Stomach (tissue), 9 donors: ENCODE data around the gene ZDHHC8. TPM values are rescaled to one million over a fixed set of nuclear protein-coding genes. Genes with fewer than 3 reads are reported as not detected.

Experiments
- DNase-seq, 2 donors: peaks; one replicate each; pipeline versions ENCODE4 v3.0.0 to v3.0.0-alpha.2; 2013 to 2019
- H3K27ac ChIP-seq, 5 donors: fragments of 200-600 bp in 4 of 5; sonication (generic) in 4 of 5; one replicate each; pipeline ENCODE4 v1.5.1; 2013 to 2019; ENCODE audit warnings: mild to moderate bottlenecking in 1 of 5, moderate library complexity in 1 of 5
- H3K27me3 ChIP-seq, 3 donors: fragments of 200-600 bp; sonication (generic); one replicate each; pipeline ENCODE4 v1.5.1; 2017 to 2019; ENCODE audit warnings: mixed run types in 1 of 3
- H3K36me3 ChIP-seq, 4 donors: fragments of 200-600 bp; sonication (generic); 1 replicate in 3 of 4; 2 replicates in 1 of 4; pipeline ENCODE4 v1.5.1; 2016 to 2019
- H3K4me1 ChIP-seq, 4 donors: fragments of 200-600 bp; sonication (generic); one replicate each; pipeline ENCODE4 v1.5.1; 2016 to 2019
- H3K4me3 ChIP-seq, 4 donors: fragments of 200-600 bp; sonication (generic) in 3 of 4; one replicate each; pipeline ENCODE4 v1.5.1; 2016 to 2019; ENCODE audit warnings: mild to moderate bottlenecking in 1 of 4
- H3K9me3 ChIP-seq, 4 donors: fragments of 200-600 bp; sonication (generic); one replicate each; pipeline ENCODE4 v1.5.1; 2016 to 2019
- CTCF ChIP-seq, 7 experiments: fragments of 450-650 bp in 4 of 7; fragments of 200-600 bp in 3 of 7; sonication (generic) in 3 of 7; IDR thresholded peaks; one replicate each; pipeline ENCODE4 v1.5.1; 2016 to 2019; ENCODE audit warnings: antibody characterized with exemption in 7 of 7, control low read depth in 2 of 7, mild to moderate bottlenecking in 1 of 7
- EP300 ChIP-seq: sonication (generic); formaldehyde crosslinking; IDR thresholded peaks from one replicate; pipeline ENCODE4 v1.6.1; 2017; ENCODE audit warnings: antibody characterized with exemption
- POLR2A ChIP-seq, 4 donors: fragments of 450-650 bp; IDR thresholded peaks; one replicate each; pipeline ENCODE4 v1.6.1; 2016; ENCODE audit warnings: antibody characterized with exemption in 4 of 4, control low read depth in 2 of 4, mild to moderate bottlenecking in 1 of 4, moderate library complexity in 1 of 4
- POLR2AphosphoS5 ChIP-seq, 3 donors: sonication (generic); formaldehyde crosslinking; IDR thresholded peaks; one replicate each; pipeline ENCODE4 v1.6.1; 2016; ENCODE audit warnings: antibody characterized with exemption in 3 of 3
- WGBS, 5 donors: extraction: QIAGEN DNeasy Blood & Tissue Kit in 3 of 5; methylation state at CpG; one replicate each; pipeline versions ENCODE4 v1.1.5 to v1.1.7; 2013 to 2018; 5-methylcytosine and 5-hydroxymethylcytosine counted together
- intact Hi-C: fragments of 100-400 bp; cut with DNase I; formaldehyde crosslinking; loops from one replicate; pipeline ENCODE4 v1.15.1; 2023; ENCODE audit warnings: low total_unique reads
- polyA plus RNA-seq, 3 donors: library from polyadenylated mRNA; stranded (reverse); fragments of 200-250 nt; gene quantifications; one replicate each; pipeline ENCODE4 v1.2.3, GENCODE V29; 2013
- total RNA-seq, 5 donors: library from RNA; depleted of rRNA; stranded (reverse); fragments of >200 nt; gene quantifications; one replicate each; pipeline versions ENCODE4 v1.1.0 to v1.2.3, GENCODE V29; 2014 to 2016
- donor health status: healthy with polysubstance abuse.
- donor health status: Bipolar disorder and iron deficiency.
- donor health status: healthy.

The ZDHHC8 gene
- total and polyA plus RNA-seq, 8 donors = 3.2 to 228 (median 18.7) TPM

GRCh38 chr22:20106849-20107237 lies 24.8 kb upstream of the ZDHHC8 start:
- Histone ChIP-seq H3K4me1 (peaks cover 0 to 7% (median 2%) of the 10 kb centered on the region in 4 donors), H3K27ac (no peak overlapping the region), H3K36me3 (peaks cover 73 to 100% (median 98%) of the 10 kb centered on the region in 4 donors), H3K27me3 (no peaks in the 10 kb centered on the region), H3K4me3 (no peak overlapping the region), H3K9me3 (no peaks in the 10 kb centered on the region)
- DNase-seq = no peak
- intact Hi-C loops = no loop called here
- TF ChIP-seq POLR2A (IDR thresholded peaks at IDR 0.05) = no peak
- TF ChIP-seq EP300 = no peak
- WGBS, 5 donors = 90 to 100% (median 94%) methylated on average over 9 to 10 of the region's 10 CpGs

GRCh38 chr22:20107471-20107901 lies 24.1 kb upstream of the ZDHHC8 start:
- H3K9me3 ChIP-seq = no peaks in the 10 kb centered on the region
- intact Hi-C loops = no loop called here
- H3K4me1 ChIP-seq = peaks cover 0 to 13% (median 8%) of the 10 kb centered on the region in 4 donors
- no peak overlapping the region for H3K27ac ChIP-seq
- H3K36me3 ChIP-seq = peaks cover 78 to 100% (median 98%) of the 10 kb centered on the region in 4 donors
- TF ChIP-seq EP300 (no peak), CTCF (IDR thresholded peaks at IDR 0.05) (no peak), POLR2A (IDR thresholded peaks at IDR 0.05) (no peak), POLR2AphosphoS5 (IDR thresholded peaks at IDR 0.05) (no peak)
- no peaks in the 10 kb centered on the region for H3K27me3 ChIP-seq
- H3K4me3 ChIP-seq = no peak overlapping the region
- no peak for DNase-seq
- 86 to 97% (median 93%) methylated on average over 6 to 7 of the region's 7 CpGs for WGBS, 5 donors

- TF ChIP-seq CTCF (IDR thresholded peaks at IDR 0.05) = no peak
- TF ChIP-seq POLR2AphosphoS5 (IDR thresholded peaks at IDR 0.05) = no peak
- no peak for TF ChIP-seq EP300
- TF ChIP-seq POLR2A (IDR thresholded peaks at IDR 0.05) = no peak
- intact Hi-C loops = no loop called here
- Histone ChIP-seq H3K4me1 (peaks cover 0 to 14% (median 10%) of the 10 kb centered on the region in 4 donors), H3K27me3 (no peaks in the 10 kb centered on the region), H3K9me3 (no peaks in the 10 kb centered on the region), H3K36me3 (peaks cover 78 to 100% (median 99%) of the 10 kb centered on the region in 4 donors), H3K4me3 (no peak overlapping the region), H3K27ac (no peak overlapping the region)
- DNase-seq = no peak
- 72 to 87% (median 81%) methylated on average over 10 to 13 of the region's 13 CpGs for WGBS, 5 donors
Observed at GRCh38 chr22:20107951-20108756, 23.4 kb upstream of the ZDHHC8 start.

GRCh38 chr22:20108757-20109230 lies 22.8 kb upstream of the ZDHHC8 start:
- intact Hi-C loops = no loop called here
- WGBS, 5 donors = 85 to 94% (median 87%) methylated on average over 6 to 12 of the region's 12 CpGs
- Histone ChIP-seq H3K27ac (no peak overlapping the region), H3K4me3 (no peak overlapping the region), H3K9me3 (no peaks in the 10 kb centered on the region), H3K36me3 (peaks cover 84 to 100% (median 99%) of the 10 kb centered on the region in 4 donors), H3K27me3 (no peaks in the 10 kb centered on the region), H3K4me1 (peaks cover 0 to 16% (median 11%) of the 10 kb centered on the region in 4 donors)
- TF ChIP-seq POLR2AphosphoS5 (IDR thresholded peaks at IDR 0.05) (no peak), CTCF (IDR thresholded peaks at IDR 0.05) (no peak), POLR2A (IDR thresholded peaks at IDR 0.05) (no peak), EP300 (no peak)
- DNase-seq = no peak
